Peyer's patch (tissue), 4 donors: Measurements from ENCODE around the gene MARK3.

Source experiments
- CTCF ChIP-seq, 6 experiments: fragments of 450-650 bp in 4 of 6; fragments of 200-600 bp in 2 of 6; sonication (generic) in 1 of 6; IDR thresholded peaks; one replicate each; pipeline ENCODE4 v1.5.1; 2017 to 2019; ENCODE audit warnings: antibody characterized with exemption in 6 of 6, mild to moderate bottlenecking in 3 of 6, moderate library complexity in 1 of 6
- POLR2A ChIP-seq, 2 donors: fragments of 450-650 bp; IDR thresholded peaks; one replicate each; pipeline ENCODE4 v1.5.1; 2017; ENCODE audit warnings: antibody characterized with exemption in 2 of 2, mild to moderate bottlenecking in 2 of 2, moderate library complexity in 2 of 2

DNA sequence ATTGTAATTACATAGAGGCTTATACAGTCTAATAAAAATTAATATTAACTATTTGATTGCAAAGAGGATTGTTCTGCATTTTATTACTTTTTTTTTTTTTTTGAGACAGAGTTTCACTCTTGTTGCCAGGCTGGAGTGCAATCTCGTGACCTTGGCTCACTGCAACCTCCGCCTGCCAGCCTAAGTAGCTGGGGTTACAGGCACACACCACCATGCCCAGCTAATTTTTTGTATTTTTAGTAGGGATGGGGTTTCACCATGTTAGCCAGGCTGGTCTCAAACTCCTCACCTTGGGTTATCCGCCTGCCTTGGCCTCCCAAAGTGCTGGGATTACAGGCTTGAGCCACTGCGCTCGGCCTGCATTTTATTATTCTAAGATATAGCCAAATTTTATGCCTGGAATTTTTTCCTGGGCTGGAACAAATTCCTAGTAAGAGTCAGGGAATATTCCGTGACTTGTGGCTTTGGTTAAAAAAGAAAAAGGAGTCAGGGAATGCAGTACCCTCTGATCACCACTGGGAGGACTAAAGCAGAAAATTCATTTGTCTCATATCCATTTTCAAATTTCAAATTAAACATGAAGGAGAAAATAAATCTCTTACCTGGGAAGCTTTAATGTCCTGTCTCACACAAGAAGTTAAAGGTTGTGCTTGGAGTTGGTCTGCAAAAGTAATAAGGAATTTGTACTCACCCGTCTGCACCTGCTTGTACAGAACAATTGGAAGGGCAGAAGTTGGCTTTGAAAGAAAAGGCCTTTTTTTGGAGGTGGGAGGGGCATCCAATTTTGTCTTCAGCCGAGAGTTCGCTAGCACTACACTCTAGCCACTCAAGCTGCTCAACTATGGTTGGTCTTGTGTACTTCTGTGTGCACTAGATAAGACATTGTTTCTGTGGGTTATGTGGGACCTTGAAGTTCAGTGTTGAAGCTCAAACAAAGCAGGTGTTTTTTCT, 8.7 kb downstream of the MARK3 start:
- TF ChIP-seq CTCF (IDR thresholded peaks at IDR 0.05) (peak; percentile 76 to 93 (median 80)), POLR2A (IDR thresholded peaks at IDR 0.05) (no peak)
